H54 (cell line): Measurements from ENCODE around the gene ECHS1.

ENCODE experiments used
- DNase-seq: peaks from one replicate; pipeline ENCODE4 v3.0.0; 2011; ENCODE audit warnings: low spot score, mixed read lengths; ENCODE audit not compliant: insufficient read length
- FAIRE-seq: peaks from 3 replicates; lab custom pipeline; 2011; peaks lifted over from hg19 to GRCh38; lab: Jason Lieb, UNC
- POLR2A ChIP-seq: IDR thresholded peaks from 2 replicates; pipeline ENCODE4 v1.6.1; 2011; ENCODE audit warnings: low read depth, mild to moderate bottlenecking, low read length

The ECHS1 gene

DNA sequence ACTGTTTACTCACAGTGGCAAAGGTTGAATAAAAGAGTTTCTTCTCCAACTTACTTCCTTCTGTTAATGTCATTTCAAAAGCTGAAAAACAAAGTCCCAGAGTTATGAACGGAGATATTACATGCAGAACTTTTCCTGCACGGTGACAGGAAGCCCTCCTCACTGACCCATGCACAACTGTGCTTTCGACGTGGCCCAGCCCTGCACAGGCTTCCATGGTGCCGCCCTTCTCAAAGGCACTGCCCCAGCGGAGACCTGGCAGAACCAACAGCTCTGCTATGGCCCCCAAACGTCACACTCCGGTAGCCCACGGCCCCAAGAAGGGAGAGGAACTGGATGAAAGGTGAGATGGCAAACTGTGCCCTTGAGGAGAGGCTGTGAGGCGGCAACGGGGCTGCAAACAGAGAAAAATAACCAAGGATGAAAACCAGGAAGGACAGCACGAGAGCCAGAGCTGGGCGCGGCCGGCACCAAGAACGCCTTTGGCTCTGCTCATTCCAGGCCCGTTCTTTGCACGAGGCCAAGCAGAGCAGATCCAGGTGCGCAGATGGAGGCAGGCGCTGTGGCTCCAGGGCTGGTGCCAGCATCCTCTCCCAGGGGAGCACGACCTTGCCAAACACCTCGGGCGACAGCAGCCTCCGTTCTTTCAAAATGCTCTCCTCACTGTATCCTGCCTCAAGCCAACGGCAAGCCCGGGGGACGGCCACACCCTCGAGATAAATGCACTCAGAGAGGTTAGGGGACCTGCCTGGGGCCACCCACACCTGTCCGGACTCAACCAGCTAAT is 8.3 kb downstream of the ECHS1 start:
- TF ChIP-seq POLR2A, result no peak
- FAIRE-seq (no peak), DNase-seq (no peak)

DNA sequence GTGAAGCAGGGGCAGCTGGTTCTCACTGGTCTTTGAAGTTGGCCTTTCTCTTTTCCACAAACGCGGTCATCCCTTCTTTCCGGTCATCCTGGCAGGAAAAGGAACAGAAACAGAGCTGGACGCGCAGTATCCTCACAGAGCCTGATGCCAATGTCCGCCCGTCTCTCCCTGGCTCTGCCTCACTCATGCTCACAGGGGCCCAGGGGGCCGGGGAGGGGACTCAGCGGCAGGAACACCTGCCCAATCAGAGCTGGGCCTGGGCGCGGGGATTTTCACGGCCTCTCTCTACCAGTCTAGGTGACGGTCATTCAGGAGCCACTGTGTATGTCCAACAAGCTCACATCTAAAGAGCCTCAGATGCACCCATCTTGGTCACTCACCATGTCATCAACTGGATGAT is 10.3 kb downstream of the ECHS1 start:
- DNase-seq, result no peak
- TF ChIP-seq POLR2A, result no peak
- FAIRE-seq, result no peak

DNA sequence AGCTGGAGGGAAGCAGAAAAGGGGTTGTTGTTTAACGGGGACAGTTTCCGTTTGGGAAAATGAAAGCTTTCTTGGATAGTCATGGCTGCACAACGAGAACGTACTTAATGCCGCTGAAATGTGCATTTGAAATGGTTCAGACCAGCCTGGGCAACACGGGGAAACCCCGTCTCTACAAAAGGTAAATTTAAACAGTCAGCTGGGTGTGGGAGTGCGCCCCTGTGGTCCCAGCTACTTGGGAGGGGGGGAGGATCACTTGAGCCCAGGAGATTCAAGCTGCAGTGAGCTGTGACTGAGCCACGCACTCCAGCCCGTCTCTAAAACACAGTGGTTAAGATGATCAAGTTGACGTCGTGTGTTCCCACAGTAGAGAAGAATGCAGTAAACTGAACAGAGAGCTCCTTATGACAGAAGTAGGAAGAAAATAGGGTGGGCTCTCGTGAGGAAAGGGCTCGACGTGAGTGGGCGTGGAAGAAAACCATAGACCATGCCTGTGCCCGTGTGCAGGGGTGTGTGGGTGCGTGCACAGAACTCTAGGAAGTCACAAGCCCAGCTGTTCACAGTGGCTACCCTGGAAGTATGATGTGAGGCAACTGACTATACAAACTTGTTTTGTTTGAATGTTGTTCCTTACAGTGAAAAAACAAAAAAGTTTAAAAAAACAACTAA is 11.2 kb downstream of the ECHS1 start:
- FAIRE-seq (no peak), DNase-seq (no peak)
- TF ChIP-seq POLR2A, result no peak

DNA sequence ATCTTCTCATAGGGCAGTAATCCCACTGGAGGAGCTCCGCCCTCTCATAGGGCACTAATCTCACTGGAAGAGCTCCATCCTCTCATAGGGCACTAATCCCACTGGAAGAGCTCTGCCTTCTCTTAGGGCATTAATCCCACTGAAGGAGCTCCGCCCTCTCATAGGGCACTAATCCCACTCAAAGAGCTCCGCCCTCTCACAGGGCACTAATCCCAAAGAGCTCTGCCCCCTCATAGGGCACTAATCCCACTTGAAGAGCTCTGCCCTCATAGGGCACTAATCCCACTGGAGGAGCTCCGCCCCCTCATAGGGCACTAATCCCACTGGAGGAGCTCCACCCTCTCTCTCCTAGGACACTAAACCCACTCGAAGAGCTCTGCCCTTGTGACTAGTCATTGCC is 11.9 kb downstream of the ECHS1 start:
- FAIRE-seq (no peak), DNase-seq (no peak)
- no peak for TF ChIP-seq POLR2A

DNA sequence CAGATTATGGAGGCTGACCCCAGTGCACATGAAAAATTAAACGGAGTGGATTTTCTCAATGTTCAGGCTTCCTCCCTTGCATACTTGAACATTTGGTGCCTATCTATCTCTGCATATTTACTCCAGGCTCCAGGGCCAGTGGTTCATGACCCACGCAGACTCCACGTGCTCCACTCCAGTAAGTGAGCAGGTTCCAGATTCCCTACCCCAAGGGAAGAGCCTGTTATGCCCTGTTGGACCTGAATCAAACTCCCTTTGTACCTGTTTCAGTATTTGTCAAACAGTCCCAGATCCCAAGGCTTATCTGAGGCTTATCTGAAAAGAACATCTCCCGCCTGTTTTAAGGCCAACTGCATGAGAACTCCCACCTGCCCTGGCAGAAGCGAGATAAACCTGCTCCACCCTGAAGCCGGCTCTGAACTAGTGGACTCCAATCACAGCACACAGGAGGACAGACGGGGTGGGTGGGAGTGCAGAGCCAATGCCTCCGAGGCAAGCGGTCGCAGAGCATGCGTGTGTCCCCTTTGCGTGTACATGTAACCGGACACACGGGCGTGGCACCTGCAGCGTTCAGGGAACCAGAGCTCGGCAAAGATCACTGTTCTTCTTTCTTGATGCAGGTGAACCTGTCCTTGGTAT is 13.1 kb downstream of the ECHS1 start:
- no peak for TF ChIP-seq POLR2A
- DNase-seq, result no peak
- no peak for FAIRE-seq

DNA sequence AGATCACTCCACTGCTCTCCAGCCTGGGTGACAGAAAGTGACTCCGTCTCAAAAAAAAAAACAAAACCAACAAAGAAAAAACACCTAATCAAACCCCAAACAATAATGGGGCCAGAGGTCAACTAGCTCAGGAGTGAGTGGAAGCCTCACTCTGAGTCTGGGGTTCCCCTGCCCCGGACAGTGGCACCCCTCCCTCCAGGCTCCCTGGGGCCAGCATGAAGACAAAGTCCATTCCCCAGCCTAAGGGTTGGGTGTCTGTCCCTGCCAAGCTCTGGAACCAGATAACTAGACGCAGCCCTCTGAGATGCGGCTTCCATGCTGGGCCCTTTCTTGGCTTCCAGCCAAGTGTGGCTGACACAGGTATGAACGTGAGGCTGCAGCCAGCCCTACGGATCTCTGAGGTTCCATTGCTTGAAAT is 13.6 kb downstream of the ECHS1 start:
- DNase-seq, result no peak
- no peak for TF ChIP-seq POLR2A
- FAIRE-seq, result no peak

DNA sequence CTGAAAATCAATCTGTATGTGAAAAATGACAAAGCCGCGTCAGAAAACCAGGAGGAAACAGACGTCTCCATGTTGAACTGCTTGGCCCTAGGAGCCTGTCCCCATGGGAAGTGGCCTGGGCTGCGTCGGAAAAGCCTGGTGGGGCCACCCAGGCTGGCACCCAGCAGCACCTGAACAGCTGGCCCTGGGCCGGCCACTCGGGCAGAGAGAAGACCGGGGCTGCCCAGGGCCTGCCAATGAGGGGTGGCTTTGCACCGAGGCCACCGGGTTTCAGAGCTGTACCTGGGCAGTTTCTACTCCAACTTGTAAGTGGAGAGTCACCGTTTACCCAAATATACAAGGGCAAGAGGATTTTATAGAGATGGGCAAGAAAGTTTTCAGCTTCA is 14.2 kb downstream of the ECHS1 start:
- no peak for FAIRE-seq
- no peak for DNase-seq
- no peak for TF ChIP-seq POLR2A

DNA sequence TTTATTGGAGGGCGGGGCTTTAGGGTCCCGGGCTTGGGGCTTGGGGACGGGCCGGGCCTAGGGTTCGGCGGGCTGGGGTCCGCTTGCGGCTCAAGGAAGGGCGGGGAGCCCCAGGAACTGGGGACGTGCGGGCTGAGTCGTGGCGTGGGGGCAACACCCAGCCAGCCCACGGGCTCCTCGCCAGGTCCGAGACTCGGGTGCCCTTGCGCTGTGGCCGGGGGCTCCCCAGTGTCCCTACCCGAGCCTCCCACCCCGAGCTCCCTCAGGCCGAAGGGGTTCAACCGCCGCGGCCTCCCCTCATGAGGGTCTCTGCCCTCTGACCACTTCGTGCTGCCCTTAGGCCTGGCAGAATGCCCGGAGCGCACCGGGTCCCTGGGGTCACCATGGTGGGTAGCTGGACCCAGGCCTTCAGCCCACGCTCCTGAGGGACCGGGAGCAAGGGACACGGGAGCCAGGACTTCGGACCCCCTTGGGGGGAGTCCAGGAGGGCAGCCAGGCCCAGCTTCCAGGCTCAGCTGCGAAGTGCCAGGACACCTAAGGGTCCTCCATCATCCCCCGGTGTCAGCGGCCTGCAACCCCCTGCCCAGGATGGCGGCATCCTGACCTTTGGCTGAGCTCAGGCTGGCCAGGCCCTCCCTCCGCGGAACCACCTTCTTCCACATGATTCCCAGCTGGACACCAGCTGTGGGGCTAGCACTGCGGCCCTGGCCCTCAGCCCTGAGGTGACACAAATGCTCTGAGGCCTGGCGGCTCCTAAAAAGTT is 14.8 kb downstream of the ECHS1 start:
- DNase-seq (no peak), FAIRE-seq (no peak)
- no peak for TF ChIP-seq POLR2A

DNA sequence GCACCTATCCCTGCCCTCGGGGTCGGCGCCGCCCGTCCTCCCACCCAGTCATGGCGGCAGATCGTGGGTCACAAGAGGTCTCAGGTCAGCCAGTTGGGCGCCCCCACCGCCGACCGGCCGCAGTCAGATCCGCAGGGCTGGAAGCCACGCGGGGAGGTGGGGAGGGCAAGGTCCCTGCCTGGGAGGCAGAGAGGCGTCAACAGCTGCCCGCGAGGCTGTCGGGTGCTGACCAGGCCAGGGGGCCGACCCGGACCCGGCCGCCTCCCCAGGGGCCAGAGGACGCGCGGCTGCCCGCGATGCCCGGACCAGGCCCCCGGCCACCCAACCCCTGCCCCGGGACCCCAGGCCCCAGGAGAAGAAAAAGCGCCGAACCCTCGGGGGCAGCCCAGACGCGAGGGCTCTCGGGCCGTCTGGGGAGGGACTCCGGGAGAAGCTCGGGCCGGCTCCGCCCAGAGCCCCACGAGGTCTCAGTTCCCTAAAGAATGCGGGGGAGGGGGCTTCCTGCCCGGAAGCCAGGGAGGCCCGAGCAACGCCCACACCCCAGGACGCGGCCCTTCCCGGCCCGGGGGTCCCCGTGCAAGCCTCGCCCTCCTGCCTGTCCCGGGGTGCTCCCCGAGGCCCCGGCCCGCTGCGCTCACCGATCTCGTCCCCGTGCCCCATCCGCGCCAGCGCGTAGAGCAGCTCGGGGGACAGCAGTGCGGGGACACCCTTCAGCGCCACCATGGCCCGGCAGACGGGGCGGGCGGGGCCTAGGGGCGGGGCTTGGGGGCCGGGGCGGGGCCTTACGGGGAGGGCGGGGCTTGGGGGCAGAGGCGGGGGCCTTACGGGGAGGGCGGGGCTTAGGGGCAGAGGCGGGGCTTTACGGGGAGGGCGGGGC is 15.6 kb downstream of the ECHS1 start, which contains the start of gene FUOM:
FUOM (minus strand) TSS at position 735 of the 877 bp plus-strand sequence; CDS start at position 723, 12 bp downstream.
- FAIRE-seq (no peak), DNase-seq (no peak)

DNA sequence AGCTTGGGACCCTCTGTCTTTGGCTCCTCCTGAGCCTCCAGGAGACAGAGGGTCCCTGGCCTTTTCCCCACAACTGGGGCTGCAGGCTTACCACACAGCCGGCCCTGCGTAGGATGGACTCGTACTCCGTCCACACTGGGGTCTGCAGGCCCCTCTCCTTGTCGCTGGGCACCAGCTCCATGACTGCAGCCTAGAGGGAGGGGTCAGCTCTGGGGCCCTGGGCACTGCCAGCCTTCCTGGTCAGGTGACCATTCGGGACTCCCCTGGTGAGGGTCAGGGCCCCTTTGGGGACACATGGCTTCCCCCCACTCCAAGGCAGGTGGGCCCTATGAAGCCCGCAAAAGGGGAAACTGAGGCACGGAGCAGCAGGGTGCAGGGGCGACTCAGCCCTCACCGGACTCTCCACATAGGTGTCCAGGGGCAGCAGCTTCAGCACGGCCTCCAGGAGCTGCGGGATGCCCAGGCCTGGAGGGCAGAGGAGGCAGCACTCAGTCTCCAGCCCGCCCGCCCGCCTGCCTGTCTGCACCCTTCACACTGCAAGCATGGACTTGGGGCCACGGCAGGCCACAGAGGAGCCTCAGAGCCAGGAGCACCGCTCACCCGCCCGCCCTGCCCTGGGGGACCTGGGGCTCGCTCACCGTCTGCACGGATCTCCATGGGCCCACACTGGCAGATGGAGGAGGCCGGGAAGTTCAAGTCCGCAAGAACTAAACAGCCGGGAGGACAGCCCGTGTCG is 16.4 kb downstream of the ECHS1 start:
- no peak for DNase-seq
- TF ChIP-seq POLR2A, result no peak
- no peak for FAIRE-seq

More for the DNA sequence above, 15.6 kb downstream of the ECHS1 start, which contains the start of gene FUOM:
- no peak for TF ChIP-seq POLR2A

DNA sequence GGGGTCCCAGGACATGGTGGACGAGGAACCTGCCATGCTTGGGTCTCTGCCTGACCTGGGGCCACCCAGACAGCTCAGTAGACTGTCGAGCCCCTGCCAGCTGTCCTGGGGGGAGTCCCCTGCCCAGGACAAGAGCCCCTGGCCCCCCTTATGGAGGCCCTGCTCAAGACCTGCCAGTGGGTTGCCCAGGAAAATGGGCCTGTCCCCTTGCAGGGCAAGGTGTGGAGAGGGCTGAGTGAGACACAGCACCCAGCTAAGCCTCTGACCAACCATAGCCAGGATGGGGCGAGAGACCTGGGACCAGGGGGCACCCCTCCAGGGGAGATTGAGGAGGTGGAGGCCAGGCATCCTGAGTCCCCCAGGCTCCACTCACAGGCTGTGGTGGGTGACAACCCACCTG is 17.2 kb downstream of the ECHS1 start:
- no peak for TF ChIP-seq POLR2A
- DNase-seq (no peak), FAIRE-seq (no peak)

DNA sequence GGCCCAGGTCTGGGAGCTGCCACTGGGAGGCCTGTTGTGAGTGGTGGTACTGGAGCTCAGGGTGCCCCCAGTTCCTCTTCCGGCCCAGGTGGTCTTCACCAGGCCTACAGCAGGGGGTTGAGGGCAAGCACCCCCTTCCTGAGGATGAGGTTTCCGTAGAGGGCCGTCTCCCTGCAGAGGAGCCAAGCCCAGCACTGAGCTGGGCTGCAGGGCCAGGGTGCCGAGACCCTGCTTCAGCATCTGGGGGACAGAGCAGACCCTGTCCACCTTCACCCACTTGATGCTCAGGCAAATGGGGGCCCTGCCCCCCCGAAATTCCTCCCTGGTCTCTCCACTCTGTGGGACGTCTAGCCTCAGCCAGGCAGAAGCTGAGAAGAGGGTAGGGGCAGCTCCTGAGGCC is 17.9 kb downstream of the ECHS1 start:
- DNase-seq (no peak), FAIRE-seq (no peak)
- TF ChIP-seq POLR2A, result no peak

DNA sequence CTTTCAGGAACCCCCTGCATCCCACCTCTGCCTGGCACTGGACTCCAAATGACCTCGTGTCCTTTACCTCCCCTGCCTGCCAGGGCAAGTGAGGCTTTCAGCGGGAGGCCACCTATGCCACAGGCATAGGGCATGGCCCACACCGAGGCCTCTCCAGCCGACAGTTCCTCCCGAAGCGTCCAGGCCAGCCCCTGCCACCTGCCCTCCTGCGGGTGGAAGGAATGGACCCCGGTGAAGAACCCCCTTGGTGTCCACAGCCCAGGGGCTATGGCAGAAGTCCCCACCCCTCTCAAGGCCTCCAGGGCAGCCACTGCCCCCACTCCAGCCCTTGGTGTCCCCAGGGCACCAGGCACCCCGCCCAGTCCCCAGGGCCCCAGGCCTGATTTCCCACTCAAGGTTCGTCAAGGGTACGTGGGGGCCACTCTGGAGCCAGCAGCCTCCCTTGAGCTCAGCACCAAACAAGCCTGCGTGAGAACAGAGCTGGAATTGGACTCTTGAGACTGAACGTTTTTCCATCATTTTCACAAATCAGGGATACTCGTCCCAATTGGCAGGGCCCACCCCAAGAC is 18.4 kb downstream of the ECHS1 start:
- DNase-seq (no peak), FAIRE-seq (no peak)
- no peak for TF ChIP-seq POLR2A
